Epithelial cell of prostate (primary cell): ENCODE results near the gene UBE2Z.

Source experiments
- DNase-seq: peaks from one replicate; pipeline ENCODE4 v3.0.0-alpha.2; 2011; ENCODE audit warnings: low read depth, low spot score
- H3K27ac ChIP-seq: fragments of 450-650 bp; 2 replicates; pipeline ENCODE4 v1.5.1; 2017; ENCODE audit warnings: mild to moderate bottlenecking

Gene UBE2Z

GRCh38 chr17:48951572-48951971 is 43.4 kb downstream of the UBE2Z start:
- no peak overlapping the region for H3K27ac ChIP-seq
- no peak for DNase-seq

GRCh38 chr17:48952904-48953303 is 44.7 kb downstream of the UBE2Z start:
- DNase-seq: no peak
- no peak overlapping the region for H3K27ac ChIP-seq

- H3K27ac ChIP-seq: no peak overlapping the region
- no peak for DNase-seq
Observed at GRCh38 chr17:48954300-48954755, 46.1 kb downstream of the UBE2Z start.

- DNase-seq: no peak
- no peak overlapping the region for H3K27ac ChIP-seq
Observed at GRCh38 chr17:48960834-48961515, 52.8 kb downstream of the UBE2Z start.

GRCh38 chr17:48961516-48962233 is 53.5 kb downstream of the UBE2Z start:
- H3K27ac ChIP-seq: no peak overlapping the region
- no peak for DNase-seq

GRCh38 chr17:48970224-48970623 is 62.0 kb downstream of the UBE2Z start:
- no peak for DNase-seq
- H3K27ac ChIP-seq: no peak overlapping the region

GRCh38 chr17:48970865-48971687 is 62.9 kb downstream of the UBE2Z start:
- DNase-seq: no peak
- H3K27ac ChIP-seq: no peak overlapping the region

- DNase-seq: no peak
- H3K27ac ChIP-seq: peak overlapping the region; percentile 27
Observed at GRCh38 chr17:48972749-48973097, 64.5 kb downstream of the UBE2Z start.

GRCh38 chr17:48973806-48974205 is 65.6 kb downstream of the UBE2Z start:
- no peak for DNase-seq
- H3K27ac ChIP-seq: no peak overlapping the region
